GM21367 (cell line): ENCODE data around the gene FAM149B1.

Experiments
- ATAC-seq: cut with Tn5 transposase; IDR thresholded peaks from one replicate; pipeline ENCODE4 v1.9.1; 2021; ENCODE audit not compliant: unreplicated experiment

Gene FAM149B1

GRCh38 chr10:73263693-73264347, 95.9 kb downstream of the FAM149B1 start:
- ATAC-seq = no peak

DNA sequence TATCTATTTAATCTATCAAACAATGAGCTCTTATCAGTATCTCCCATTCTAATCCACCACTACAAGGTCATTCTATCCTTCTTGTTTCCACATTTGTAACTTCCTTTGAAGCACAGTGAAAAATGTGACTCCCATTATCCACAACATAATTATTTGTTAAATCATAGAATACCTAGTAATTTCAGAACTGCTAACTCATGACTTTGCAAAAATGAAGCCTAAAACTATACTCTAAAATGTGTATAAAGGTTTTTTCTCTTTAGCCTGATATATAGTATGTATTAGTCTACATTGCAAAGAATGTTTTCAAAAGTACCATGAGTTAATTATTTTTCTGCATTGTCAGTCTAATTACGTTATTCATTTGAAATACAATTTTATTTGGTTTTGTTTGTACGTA, 96.5 kb downstream of the FAM149B1 start:
- no peak for ATAC-seq

- no peak for ATAC-seq
These were observed 113.2 kb downstream of the FAM149B1 start for GRCh38 chr10:73281097-73281496.

GRCh38 chr10:73287441-73287840, 119.5 kb downstream of the FAM149B1 start:
- no peak for ATAC-seq

GRCh38 chr10:73289958-73290357, 122.0 kb downstream of the FAM149B1 start:
- no peak for ATAC-seq

GRCh38 chr10:73293461-73293860, 125.5 kb downstream of the FAM149B1 start:
- no peak for ATAC-seq
